AG10803 (cell line): ENCODE results near the gene SIRT1.

ENCODE experiments used
- DNase-seq: peaks from one replicate; pipeline ENCODE4 v3.0.0; 2010; ENCODE audit warnings: low read depth
- H3K4me3 ChIP-seq: 2 replicates; pipeline ENCODE4 v1.5.1; 2011; ENCODE audit warnings: mild to moderate bottlenecking, low read length, control low read depth
- TF ChIP-seq, protein P1 (sequence below): conservative IDR thresholded peaks from 2 replicates; pipeline ENCODE4 v1.5.1; 2011; ENCODE audit warnings: mild to moderate bottlenecking, low read length, control low read depth, inconsistent platforms

Gene SIRT1

DNA sequence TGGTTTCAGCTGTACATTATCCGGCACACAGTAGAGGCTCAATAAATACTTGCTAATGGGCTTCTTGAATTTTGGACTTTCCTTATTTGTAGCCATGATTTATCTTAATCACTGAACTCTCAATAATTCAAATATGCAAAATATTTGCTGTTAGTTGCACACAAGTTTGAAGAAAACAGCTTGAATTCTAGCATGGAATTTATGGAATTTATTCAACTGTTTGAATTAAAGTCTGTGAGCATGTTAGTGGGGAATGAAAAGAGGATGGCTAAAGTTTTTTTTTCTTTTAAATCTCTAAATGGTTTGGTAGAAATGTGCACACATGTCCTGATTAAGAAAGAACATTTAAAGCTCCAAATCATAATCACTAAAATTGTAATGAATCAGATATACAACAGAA, 42.5 kb downstream of the SIRT1 start:
- H3K4me3 ChIP-seq = no peak overlapping the region
- TF ChIP-seq, protein P1, sequence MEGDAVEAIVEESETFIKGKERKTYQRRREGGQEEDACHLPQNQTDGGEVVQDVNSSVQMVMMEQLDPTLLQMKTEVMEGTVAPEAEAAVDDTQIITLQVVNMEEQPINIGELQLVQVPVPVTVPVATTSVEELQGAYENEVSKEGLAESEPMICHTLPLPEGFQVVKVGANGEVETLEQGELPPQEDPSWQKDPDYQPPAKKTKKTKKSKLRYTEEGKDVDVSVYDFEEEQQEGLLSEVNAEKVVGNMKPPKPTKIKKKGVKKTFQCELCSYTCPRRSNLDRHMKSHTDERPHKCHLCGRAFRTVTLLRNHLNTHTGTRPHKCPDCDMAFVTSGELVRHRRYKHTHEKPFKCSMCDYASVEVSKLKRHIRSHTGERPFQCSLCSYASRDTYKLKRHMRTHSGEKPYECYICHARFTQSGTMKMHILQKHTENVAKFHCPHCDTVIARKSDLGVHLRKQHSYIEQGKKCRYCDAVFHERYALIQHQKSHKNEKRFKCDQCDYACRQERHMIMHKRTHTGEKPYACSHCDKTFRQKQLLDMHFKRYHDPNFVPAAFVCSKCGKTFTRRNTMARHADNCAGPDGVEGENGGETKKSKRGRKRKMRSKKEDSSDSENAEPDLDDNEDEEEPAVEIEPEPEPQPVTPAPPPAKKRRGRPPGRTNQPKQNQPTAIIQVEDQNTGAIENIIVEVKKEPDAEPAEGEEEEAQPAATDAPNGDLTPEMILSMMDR = no peak
- peak; percentile 66 for DNase-seq

DNA sequence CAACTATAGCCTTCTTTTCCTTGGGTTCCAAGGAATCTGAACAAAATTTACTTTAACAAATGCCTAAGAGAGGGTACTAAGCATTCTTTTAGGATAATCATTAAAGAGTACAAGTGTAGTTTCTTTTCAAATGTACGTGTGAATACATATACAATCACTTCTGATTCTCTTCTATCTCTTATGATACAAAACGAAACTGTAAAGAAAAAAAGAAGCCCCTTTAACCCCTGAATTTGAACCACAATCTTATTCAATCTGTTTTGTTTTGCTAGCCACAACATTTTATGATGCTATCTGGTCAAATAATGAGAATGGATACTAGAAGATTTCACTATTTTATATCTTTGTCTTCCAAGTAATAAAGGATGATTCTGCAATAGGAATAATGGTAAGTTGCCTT, 48.7 kb downstream of the SIRT1 start:
- TF ChIP-seq, protein P1 = no peak
- no peak for DNase-seq
- no peak overlapping the region for H3K4me3 ChIP-seq

DNA sequence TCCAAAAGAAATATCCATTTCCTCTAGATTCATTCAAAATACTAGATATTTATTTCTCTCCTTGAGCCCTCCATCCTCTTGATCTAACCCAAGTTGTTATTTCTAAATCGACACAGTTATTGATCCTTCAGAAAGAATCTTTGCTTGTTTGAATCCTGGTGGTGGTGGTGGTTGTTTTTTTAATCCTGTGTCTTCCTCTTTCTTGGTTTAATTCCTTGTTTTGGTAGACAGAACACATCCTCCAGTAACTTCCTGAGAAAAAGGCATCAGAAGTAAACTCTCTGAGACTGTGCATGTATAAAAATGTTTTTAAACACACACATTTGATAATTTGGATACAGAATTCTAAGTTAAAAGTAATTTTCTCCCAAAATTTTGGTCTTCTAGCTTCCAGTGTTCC, 49.9 kb downstream of the SIRT1 start:
- H3K4me3 ChIP-seq = no peak overlapping the region
- no peak for DNase-seq
- TF ChIP-seq, protein P1 = no peak

DNA sequence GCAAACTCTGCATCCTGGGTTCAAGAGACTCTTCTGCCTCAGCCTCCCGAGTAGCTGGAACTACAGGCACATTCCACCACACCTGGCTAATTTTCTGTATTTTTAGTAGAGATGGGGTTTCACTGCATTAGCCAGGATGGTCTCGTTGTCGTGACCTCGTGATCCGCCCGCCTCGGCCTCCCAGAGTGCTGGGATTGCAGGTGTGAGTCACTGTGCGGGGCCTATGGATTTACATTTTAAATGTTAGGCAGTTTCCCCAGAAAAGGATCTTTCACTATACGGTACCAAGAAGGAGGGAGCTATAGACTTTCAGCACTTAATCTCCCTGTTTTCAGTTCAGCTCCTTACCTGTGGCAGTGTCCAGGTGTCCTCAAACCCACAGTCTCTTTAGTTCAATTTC, 50.8 kb downstream of the SIRT1 start:
- no peak overlapping the region for H3K4me3 ChIP-seq
- TF ChIP-seq, protein P1 = no peak
- no peak for DNase-seq

DNA sequence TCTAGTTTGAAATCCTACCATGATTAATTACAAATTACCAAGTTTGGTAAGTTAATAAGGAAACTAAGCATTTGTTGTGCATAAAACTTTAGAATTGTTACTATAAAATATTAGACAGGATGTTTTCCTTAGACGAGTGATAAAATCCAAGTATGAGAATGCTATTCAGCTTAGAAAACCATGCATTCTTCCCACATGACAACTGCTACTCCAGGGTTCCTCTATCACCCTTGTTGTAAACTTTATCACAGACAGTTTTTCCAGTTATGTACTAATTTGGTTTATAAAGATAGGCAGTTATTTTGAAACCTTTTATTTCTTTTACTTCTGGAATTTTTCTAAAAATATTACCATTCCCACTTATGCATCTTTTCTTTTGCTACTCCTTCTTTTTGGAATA, 52.0 kb downstream of the SIRT1 start:
- TF ChIP-seq, protein P1 = no peak
- H3K4me3 ChIP-seq = no peak overlapping the region
- peak; percentile 39 for DNase-seq

DNA sequence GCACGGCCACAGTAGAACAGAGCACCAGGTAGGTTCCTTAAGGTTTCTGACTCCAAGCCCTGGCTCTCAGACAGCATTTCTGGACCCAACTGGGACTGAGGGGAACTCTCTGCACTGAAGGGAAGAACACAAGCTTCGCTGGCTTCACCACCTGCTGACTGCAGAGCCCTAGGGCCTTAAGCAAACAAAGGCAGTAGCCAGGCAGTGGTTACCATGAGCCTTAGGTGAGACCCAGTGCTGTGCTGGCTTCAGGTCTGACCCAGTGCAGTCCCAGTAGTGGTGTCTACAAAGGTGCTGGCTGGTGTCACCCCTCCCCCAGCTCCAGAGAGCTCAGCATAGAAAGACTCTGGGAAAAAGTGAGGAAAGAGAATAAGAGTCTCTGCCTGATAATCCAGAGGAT, 59.5 kb downstream of the SIRT1 start:
- DNase-seq = no peak
- no peak overlapping the region for H3K4me3 ChIP-seq
- TF ChIP-seq, protein P1 = no peak

DNA sequence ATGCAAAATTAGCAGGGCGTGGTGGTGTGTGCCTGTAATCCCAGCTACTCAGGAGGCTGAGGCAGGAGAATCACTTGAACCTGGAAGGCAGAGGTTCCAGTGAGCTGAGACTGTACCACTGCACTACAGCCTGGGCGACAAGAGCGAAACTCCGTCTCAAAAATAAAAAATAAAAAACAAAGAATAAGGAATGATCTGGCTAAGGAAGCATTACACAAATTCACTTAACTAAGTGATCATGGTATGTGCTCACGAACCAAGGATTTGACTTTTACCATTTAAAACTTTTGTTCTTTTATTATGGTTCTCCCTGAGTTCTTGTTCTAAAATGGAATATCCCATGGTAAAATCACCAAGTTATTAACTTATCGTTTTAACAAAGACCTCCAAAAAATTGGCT, 71.2 kb downstream of the SIRT1 start:
- no peak overlapping the region for H3K4me3 ChIP-seq
- no peak for DNase-seq
- TF ChIP-seq, protein P1 = no peak
